Stimulated activated CD4-positive, alpha-beta T cell treated with anti-CD3 and anti-CD28 coated beads, TNF-alpha, amount 100 ng/mL, for 24 hours (primary cell): ENCODE results near the gene NPTXR.
A peak's percentile ranks its signal among the peaks of the same experiment; 100 is the strongest.

Experiments used
- DNase-seq, 3 experiments: peaks; one replicate each; pipeline ENCODE4 v3.0.0-alpha.2; 2020; ENCODE audit warnings: low read depth in 3 of 3

Gene NPTXR

DNA sequence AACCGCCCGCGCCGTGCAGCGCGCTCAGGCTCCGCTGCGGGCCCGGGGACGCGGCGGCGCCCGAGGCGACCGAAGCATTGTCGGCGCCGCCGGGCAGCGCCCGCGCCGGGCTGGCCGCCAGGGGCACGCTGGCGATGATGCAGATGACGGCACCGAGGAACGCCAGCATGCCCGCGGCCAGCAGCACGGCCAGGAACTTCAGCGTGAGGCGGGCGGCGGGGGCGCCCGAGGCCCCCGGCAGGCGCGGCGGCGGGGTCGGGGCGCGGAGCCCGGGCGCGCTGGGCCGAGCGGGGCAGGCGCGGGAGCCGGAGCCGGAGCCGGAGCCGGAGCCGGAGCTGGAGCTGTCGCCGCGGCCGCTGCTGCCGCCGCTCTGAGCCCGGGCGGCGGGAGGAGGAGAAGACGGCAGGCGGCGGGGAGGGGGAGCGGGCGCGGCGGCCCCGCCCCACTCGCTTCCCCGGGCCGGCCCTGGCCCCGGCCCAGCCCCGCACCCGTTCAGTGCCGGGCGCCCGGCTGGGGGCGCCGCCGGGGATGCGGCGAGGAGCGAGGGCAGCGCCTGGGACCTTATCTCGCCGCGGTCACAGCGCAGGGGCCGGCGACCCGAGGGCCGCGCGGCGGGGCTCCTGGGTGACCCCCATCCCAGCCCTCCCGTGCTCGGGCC, at the start of gene NPTXR:
NPTXR (minus strand) TSS at position 372 of the 658 bp plus-strand sequence.
- peak in 1 of 3 experiments; percentile 38 for DNase-seq

DNA sequence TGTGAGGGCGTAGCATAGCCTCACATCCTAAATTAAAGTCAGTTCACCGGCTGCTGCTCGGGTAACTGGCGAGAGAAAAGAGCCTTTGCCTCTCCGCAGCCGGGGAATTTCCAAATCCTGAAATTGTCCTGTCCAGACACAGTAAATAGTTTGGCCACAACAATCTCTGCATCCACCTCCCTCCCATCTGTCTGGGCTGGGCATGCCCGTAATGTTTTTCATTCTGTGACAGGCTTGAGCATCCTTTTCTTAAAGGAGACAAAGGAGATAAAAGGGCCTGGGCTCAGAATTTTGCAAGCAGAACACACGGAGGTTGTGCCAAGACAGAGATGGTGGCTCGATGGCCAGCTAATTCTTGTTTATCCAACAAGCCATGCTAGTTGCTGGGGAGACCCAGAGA, 47.4 kb upstream of the NPTXR start:
- DNase-seq, result no peak

DNA sequence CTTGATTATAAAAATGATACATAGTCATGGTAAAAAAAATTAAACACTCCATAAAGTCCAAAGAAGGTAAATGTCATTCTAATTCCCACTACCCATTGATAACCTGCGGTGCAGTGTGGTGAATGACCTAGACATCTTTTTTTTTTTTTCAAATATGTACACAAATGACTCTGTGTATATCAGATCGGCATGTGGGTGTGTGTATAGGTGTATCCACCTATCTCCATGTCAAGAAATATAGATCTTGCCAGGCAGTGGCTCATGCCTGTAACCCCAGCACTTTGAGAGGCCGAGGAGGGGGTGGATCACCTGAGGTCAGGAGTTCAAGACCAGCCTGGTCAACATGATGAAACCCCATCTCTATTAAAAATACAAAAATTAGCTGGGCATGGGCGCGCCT, 46.5 kb upstream of the NPTXR start:
- DNase-seq, result no peak

DNA sequence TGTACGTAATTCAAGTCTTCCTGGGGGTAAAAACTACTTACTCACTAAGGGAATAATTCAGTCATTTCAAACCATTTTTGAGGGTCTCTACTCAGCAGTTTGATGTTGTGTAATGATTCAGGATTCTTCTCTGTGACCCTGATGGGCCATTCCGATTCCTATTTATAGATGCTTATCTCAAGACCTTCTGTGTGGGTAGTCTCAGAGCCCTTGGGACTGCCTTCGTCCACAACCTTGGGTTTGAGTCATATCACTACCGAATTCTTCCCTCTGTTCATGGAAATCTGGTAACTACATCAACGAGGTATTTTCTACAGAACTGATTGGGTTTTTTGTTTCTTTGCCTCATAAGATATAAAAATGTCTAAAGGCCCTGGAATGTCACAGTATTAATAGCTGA, 42.5 kb upstream of the NPTXR start:
- no peak for DNase-seq

DNA sequence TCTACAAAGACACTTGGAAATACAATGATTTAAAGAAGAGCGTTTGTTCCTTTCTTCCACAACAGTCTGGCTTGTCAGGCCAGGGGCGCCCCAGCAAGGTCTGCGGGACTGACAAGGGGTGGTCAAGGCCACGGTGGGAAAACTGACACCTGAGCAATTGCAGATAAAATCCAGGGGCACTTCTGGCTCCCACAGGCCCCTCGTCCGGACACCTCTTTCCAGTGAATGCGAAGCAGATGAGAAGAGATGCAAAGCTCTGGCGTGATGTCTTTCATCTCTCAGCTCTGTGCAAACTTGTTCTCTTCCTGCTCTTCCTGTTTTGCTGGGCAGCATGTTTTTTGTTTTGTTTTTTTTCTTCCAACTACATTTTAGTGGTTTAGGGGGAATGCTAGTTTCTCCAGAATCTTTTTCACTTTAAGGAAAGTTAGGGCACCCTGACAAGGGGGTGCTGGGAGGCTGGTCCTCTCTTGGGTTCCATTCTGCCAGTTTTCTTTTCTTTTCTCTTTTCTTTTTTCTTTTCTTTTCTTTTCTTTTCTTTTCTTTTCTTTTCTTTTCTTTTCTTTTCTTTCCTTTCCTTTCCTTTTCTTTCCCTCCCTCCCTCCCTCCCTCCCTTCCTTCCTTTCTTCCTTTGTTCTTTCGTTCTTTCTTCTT, 39.3 kb upstream of the NPTXR start:
- no peak for DNase-seq

DNA sequence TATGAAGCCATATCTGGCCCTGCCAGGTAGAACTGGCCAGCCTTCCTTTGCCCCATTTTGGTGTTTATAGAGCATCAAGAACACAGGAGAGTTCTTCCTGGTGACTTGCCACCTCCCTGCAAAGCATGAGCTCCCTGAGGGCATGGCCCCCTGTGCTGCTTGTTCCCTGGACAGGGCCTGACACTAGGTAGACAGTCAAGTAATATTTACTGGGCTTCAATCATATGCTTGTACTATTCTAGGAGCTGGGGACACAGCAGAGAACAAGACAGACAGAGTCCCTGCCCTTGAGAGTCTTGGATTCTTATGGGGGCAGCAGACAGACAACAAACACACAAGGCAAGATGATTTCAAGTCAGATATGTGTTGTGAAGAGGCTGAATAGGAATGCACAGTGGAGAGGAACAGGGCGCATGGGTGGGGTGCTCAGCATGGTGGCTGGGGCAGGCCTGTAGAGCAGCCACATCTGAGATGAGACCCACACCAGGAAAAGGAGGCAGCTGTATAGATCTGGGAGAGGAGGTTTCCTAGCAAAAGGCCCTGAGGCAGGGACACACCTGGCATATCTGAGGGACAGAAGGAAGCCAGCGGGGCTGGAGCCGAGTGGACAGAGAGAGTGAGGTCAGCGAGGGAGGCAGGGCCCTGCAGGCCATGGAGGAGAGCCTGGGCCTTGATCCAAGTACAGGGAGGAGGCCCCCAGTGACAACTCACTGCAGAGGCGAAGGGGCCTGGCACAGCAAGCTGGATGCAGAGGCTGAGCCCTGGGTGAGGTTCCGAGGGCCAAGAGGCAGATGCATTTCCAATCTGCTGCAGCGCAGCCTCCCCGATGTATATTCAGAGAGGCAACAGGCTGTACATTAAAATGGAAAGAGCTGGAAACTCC, 38.4 kb upstream of the NPTXR start:
- DNase-seq, result no peak

DNA sequence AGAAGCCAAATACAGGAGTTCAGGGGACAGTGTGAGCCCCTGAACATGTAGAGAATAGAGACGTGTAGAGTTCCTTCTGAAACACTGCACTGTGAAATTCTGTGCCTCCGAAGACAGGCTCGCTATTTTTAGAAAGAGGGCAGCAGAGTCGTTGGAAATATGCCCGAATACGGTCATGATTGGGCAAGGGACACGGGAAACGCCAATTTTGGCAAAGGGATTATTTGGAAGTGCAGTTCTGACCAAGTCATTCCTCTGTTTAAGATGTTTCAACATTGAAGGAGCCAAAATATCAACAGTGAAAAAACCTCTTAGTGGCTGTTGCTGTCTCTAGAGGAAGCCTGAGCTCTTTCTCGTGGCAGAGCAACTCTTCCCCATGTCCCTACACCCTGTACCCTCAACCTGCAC, 37.6 kb upstream of the NPTXR start:
- no peak for DNase-seq

DNA sequence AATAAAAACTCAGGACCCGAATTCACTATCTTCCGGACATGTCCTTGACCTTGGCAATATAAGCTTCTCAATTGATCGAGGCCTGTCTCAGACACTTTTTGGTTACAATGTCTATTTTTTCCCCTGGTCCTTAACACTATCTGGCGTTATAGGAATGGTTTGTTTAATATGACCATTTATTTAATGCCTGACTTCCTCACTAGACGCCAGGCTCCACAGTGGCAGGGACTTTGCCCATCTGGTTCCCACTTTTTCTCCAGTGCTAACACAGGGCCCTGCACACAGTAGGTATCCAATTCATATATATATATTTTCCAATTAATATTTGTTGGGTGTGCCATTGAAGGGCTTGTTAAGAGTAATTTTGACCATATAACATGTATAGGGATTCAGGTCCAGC, 36.1 kb upstream of the NPTXR start:
- no peak for DNase-seq

DNA sequence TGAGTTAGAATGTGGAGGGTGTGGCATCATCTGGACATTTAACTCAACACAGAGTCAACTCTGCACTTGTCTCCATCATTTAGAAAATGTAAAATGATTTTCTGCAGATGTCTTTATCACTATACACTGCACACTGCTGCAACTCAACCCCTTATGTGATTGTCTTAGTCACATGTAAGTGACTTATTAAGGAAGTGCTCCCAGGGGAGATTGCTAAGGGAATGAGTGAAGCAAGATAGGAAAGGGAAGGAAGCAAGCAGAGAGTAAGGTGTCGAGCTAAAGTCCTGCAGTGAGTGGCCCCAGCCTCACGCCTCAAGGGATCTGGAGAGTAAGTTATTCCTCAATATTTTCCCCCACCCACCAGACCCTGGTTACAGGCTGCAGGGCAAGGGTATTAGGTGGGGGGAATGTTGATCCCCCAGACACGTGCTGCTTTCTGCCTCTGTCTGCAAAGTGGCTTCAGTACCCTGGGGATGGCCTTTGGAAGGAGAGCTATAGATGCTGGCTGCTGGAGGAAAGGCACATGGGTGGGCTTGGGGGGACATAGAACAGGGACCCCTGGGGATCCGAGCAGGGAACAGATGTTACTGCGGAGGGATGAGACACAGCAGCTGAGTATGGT, 35.4 kb upstream of the NPTXR start:
- DNase-seq, result no peak

DNA sequence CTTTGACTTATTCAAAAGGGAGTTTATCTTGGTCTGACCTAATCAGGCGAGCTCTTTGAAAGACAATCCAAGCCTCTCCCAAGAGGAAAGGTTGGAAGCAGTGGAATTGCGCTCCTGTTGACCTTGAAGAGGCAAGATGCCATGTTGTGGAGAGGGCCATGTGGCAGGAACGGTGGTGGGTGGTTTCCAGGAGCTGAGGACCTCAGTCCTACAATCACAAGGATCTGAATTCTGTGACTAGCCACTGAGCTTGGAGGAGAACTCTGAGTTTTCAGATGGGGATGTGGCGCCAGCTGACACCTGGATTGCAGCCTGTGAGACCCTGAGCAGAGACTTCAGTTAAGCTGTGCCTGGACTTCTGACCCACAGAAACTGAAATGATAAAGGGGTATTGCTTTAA, 34.2 kb upstream of the NPTXR start:
- no peak for DNase-seq

DNA sequence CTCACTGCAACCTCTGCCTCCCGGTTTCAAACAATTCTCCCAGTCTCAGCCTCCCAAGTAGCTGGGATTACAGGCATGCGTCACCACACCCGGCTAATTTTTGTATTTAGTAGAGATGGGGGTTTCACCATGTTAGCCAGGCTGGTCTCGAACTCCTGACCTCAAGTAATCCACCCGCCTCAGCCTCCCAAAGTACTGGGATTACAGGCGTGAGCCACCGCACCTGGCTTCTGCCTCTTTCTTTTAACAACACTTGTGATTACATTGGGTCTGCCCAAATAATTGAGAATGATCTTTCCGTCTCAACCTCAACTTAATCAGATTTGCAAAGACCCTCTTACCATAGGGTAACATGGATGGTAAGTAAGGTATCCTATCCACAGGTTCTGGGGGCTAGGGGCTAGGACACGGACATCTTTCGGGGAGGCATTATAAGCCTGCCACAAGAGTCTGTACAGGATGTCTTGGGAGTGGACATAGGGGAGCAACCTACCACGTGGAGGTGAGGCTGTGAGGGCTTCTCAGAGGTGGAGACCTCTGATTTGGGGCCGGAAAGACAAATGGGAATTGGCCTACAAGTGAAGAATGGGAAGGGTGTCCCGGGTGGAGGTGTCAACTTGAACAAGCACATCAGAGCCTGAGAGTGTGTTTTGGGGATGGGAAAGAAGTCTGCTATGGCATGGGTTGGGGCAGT, 30.8 kb upstream of the NPTXR start:
- DNase-seq, result no peak

DNA sequence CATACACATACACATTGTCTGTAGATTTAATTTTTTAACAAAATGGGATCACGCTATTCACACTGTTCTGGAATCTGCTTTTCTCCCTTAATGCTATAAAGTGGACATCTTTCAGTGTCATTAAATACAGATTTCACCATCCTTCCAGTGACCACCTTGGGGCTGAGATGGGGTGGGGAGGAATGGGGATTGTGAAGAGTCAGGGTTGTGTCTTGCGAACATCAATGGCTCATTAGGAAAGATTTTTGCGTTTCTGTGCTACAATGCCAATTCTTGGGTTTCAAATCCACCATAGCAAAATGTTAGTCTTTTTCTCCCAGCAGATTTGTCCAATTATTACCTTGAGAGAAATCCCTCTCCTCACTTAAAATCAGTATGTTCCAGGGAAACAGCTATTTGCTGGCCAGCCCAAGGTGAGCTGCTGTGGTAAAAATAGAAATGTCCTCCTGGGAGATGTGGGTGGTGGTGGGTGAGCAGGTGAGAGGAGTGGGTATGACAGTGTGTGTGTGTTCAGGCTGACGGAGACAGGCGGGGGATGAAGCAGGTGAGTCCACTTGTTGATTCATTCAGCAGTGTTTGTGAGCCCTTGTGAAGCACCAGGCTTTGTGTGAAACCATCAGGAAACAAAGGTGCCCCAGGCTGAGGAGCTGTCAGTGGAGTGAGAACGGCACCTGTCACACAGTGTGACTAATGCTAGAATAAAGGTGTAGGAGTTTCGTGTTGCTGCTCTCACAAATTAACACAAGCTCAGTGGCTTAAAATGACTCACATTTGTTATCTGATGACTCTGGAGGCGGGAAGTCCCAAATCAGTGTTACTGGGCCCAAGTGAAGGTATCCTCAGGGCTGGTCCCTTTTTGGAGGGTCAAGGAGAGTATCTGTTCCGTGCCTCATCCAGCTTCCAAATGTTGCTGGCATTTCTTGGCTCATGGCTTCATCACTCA, 29.9 kb upstream of the NPTXR start:
- DNase-seq, result peak; percentile 56 to 70 (median 64)

DNA sequence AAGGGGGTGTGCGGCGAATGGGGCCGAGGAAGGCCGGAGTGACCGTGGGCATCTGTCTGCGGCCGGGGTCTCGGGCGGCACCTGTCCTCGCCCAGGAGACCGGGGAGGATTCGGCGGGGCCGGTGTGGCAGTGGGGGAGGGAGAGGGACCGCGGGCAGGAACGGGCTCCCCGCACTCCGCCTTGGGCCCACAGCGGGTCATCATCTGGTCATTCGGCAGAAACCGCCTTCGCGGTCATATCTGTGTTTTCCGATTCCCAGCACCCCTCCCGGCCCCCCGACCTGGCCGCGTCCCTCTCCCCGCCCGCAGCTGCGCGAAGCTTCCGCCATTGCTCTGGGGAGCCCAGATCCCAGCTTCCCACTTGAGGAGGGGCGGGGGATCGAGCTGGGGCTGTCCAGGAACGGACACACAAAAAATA, 29.0 kb upstream of the NPTXR start:
- DNase-seq, result no peak

DNA sequence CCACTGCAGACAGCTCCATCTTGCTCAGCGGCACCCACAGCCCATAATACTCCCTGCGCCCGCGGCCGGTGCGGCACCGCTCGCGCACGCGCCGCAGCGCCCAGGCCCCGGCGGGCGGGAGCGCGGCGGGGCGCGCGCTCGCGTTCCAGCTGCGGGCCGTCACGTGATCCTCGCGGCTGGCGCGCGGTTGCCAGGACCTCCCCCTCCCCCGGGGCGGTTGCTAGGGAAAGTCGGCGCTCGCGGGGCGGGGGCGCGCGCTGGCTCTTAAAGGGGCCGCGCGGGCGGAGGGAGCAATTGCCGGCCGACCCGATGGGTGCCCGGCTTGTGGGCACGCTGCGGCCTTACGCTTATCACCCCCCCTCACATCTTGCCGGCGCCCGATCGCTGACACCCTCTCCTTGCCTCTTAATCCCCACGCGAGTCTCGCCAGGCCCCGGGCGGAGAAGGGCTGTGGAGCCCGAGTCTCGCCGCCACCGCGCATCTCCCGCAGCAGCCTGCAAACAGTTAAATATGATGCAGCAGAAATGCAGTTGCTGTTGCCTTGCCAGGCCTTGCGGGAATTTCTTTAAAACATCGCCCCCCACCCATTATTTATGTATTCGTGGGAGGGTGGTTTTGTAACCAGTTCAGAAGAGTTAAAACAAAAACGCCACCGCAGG, 28.5 kb upstream of the NPTXR start, which contains the start of gene CBX6:
CBX6 (minus strand) TSS at position 45 of the 659 bp plus-strand sequence; CDS start at position 19, 26 bp downstream.
- peak; percentile 86 to 93 (median 90) for DNase-seq

DNA sequence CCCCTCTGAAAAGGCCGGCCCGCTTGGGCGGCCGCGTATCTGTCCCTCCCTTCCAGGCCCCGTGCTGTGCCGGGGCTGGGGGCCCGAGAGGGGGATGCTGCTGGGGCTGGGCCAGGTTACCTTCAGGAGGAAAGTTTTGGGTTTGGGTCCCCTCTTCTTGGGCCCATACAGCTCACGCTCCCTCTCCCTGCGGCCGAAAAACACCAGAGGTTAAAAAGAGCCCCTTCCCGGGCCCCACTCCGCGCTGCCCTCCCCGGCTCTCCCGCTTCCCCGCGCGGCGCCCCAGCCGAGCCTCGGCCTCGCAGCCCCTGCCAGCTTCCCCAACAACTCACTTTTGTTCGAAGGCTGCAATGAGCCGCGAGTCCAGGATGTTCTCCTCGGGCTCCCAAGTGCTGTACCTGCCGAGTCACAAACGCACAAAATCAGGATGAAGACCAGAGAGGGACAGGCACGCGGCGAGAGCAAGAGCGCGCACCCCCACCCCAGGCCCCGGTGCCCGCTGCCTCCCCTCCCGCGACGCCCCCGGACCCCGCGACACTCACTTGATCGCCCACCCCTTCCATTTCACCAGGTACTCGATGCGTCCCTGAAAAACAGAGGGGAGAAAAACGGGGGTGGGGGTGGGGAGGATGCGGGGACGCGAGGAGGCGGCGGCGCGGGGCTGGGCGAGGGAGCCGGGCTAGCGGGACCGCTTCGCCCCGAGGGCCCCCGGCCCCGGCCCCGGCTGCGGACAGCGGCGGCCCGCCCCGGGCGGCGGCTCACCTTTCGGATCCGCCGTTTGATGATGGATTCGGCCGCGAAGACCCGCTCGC, 27.7 kb upstream of the NPTXR start:
- DNase-seq, result no peak

DNA sequence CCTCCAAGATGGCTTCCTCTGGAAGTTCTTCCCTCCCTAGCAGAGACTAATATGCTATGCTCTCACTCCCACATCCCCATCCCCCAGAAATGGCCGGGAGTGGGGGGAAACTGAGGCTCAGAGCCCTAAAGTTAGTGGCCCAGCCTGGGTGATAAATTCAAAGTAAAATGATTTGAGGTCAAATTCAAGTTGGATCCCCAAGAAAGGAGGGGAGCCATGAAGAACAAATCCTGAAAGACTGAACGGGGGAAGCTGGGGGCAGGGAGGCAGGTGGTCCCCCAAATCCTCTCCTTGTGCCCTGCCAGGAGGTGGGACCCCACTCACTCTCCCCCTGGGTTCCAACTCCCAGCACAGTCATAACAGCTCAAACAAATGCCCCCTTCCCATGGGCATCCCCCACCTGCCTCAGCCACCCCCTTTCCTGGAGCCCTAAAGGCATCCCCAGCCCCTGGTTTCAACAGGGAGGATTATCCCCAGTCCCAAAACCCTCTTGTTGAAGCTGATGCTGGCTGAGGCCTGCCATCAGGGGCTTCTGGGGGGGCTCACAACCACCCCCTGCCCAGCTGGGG, 27.0 kb upstream of the NPTXR start:
- DNase-seq, result no peak

DNA sequence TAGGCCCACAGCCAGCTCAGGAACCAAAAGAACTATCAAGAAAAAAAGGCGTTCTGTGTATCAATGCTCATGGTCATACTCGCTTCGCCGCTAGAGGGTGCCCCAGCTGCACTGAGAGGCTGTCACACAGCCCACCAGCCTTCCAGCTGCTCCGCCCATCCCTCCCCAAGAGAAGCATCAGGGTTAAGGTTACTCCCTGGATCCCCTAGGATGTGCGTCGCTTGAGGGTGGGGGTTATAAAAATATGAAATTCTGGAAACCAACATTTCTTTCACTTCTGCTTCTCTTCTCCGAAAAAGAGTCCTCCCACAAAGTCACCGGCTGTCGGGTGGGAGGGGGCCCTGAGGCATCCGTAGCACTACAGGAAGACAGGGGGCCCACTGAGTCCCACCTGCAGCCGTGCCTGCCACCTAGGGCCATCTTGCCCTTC, 26.5 kb upstream of the NPTXR start:
- peak; percentile 65 to 90 (median 85) for DNase-seq

DNA sequence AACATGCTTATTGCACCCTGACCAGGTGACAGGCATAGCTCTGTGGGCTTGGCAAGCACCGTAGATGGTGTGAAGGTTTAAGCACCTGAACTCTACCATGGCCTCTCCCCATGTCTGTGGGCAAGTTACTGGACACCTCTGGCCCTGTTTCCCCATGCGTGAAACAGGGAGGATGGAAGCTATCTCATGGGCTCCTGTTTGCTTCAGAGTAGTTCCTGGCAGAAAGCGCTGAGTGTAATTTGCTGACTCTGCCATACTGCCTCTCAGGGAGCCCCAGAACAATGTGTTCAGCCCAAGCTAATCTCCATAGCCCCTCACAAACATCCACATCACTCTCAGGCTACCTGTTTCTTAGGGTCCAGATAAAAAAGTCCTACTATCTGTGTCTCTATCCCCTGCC, 25.8 kb upstream of the NPTXR start:
- no peak for DNase-seq
